Tibial nerve (tissue), 4 donors: ENCODE measurements around the gene GALNT18. TPM values are rescaled to one million over a fixed set of nuclear protein-coding genes. Genes with fewer than 3 reads are reported as not detected.
"Not testable (repeated sequence)": the region's sequence is repeated elsewhere in the genome, so short reads cannot be mapped to it uniquely, and the experiment has no call there.

Experiments used
- DNase-seq, 2 donors: peaks; one replicate each; pipeline ENCODE4 v3.0.0-alpha.2; 2019; ENCODE audit warnings: low spot score in 2 of 2
- H3K27ac ChIP-seq, 4 donors: fragments of 200-600 bp; sonication (generic) in 3 of 4; one replicate each; pipeline ENCODE4 v1.5.1; 2017 to 2019; ENCODE audit warnings: mild to moderate bottlenecking in 1 of 4
- H3K27me3 ChIP-seq, 2 donors: fragments of 200-600 bp; sonication (generic) in 1 of 2; one replicate each; pipeline versions ENCODE4 v1.5.1 to v1.6.0; 2017 to 2019
- H3K36me3 ChIP-seq, 3 donors: fragments of 200-600 bp; sonication (generic); one replicate each; pipeline ENCODE4 v1.5.1; 2018 to 2019
- H3K4me1 ChIP-seq, 4 donors: fragments of 200-600 bp; sonication (generic) in 3 of 4; one replicate each; pipeline ENCODE4 v1.5.1; 2017 to 2019
- H3K4me3 ChIP-seq, 4 donors: fragments of 200-600 bp; sonication (generic) in 3 of 4; one replicate each; pipeline ENCODE4 v1.5.1; 2017 to 2019; ENCODE audit warnings: mild to moderate bottlenecking in 1 of 4, moderate library complexity in 1 of 4
- H3K9me3 ChIP-seq, 4 donors: fragments of 200-600 bp; sonication (generic) in 3 of 4; one replicate each; pipeline ENCODE4 v1.5.1; 2017 to 2019
- EP300 ChIP-seq, 2 donors: sonication (generic); formaldehyde crosslinking; IDR thresholded peaks; one replicate each; pipeline ENCODE4 v1.6.1; 2017; ENCODE audit warnings: antibody characterized with exemption in 2 of 2, mild to moderate bottlenecking in 1 of 2
- POLR2A ChIP-seq, 2 donors: fragments of 450-650 bp; IDR thresholded peaks; one replicate each; pipeline ENCODE4 v1.6.1; 2017; ENCODE audit warnings: antibody characterized with exemption in 2 of 2, mild to moderate bottlenecking in 2 of 2, moderate library complexity in 2 of 2
- WGBS, 2 donors: methylation state at CpG; one replicate each; pipeline ENCODE4 v1.1.5; 2018; 5-methylcytosine and 5-hydroxymethylcytosine counted together
- total RNA-seq, 4 donors: library from RNA; depleted of rRNA; stranded (reverse); fragments of >200 nt; gene quantifications; one replicate each; pipeline ENCODE4 v1.1.0, GENCODE V29; 2016
- TF ChIP-seq, protein P1 (sequence below), 5 experiments: fragments of 200-600 bp in 3 of 5; fragments of 450-650 bp in 2 of 5; sonication (generic) in 3 of 5; IDR thresholded peaks; one replicate each; pipeline ENCODE4 v1.5.1; 2016 to 2019; ENCODE audit warnings: antibody characterized with exemption in 5 of 5, mild to moderate bottlenecking in 3 of 5, moderate library complexity in 2 of 5

The GALNT18 gene
- total RNA-seq, 4 donors from 2014 or later = 11.3 to 32.4 (median 23.9) TPM

- no peaks in the 10 kb centered on the region for H3K27me3 ChIP-seq
- TF ChIP-seq, protein P1, sequence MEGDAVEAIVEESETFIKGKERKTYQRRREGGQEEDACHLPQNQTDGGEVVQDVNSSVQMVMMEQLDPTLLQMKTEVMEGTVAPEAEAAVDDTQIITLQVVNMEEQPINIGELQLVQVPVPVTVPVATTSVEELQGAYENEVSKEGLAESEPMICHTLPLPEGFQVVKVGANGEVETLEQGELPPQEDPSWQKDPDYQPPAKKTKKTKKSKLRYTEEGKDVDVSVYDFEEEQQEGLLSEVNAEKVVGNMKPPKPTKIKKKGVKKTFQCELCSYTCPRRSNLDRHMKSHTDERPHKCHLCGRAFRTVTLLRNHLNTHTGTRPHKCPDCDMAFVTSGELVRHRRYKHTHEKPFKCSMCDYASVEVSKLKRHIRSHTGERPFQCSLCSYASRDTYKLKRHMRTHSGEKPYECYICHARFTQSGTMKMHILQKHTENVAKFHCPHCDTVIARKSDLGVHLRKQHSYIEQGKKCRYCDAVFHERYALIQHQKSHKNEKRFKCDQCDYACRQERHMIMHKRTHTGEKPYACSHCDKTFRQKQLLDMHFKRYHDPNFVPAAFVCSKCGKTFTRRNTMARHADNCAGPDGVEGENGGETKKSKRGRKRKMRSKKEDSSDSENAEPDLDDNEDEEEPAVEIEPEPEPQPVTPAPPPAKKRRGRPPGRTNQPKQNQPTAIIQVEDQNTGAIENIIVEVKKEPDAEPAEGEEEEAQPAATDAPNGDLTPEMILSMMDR (IDR thresholded peaks at IDR 0.05) = no peak
- TF ChIP-seq EP300 (IDR thresholded peaks at IDR 0.05) (no peak), POLR2A (IDR thresholded peaks at IDR 0.05) (no peak)
- no peaks in the 10 kb centered on the region for H3K36me3 ChIP-seq
- peaks cover 0 to 8% (median 0%) of the 10 kb centered on the region in 4 donors for H3K4me1 ChIP-seq
- no peak for DNase-seq
- H3K4me3 ChIP-seq = no peak overlapping the region
- no peaks in the 10 kb centered on the region for H3K9me3 ChIP-seq
- 91 to 95% methylated on average over 2 to 3 of the region's 3 CpGs for WGBS, 2 donors
- H3K27ac ChIP-seq = no peak overlapping the region
These were observed 172.5 kb downstream of the GALNT18 start for GRCh38 chr11:11449327-11449726.

DNA sequence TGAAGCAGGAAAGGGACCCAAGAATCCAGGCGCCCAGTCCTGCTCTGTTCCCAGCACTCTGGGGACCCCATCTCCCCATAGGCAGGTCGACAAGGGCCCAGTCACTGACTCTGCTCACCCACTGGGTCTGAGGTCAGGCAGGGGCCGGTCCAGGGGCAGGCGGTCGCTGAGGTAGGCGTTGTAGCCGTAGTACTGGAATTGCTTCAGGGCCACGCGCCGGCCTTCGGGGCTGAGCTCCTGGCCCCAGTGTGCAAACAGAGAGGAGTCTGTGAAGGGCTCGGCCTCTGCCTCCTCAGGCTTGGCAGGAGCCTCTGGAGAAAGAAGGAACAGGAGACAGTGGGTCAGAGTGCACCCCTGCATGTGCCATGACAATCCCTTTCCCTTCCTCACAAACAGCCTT lies 173.2 kb downstream of the GALNT18 start:
- no peak for TF ChIP-seq POLR2A (IDR thresholded peaks at IDR 0.05)
- TF ChIP-seq, protein P1 (IDR thresholded peaks at IDR 0.05) = no peak
- TF ChIP-seq EP300 (IDR thresholded peaks at IDR 0.05) = no peak
- Histone ChIP-seq H3K4me1 (peaks cover 0 to 10% (median 0%) of the 10 kb centered on the region in 4 donors), H3K27ac (no peak overlapping the region)

DNA sequence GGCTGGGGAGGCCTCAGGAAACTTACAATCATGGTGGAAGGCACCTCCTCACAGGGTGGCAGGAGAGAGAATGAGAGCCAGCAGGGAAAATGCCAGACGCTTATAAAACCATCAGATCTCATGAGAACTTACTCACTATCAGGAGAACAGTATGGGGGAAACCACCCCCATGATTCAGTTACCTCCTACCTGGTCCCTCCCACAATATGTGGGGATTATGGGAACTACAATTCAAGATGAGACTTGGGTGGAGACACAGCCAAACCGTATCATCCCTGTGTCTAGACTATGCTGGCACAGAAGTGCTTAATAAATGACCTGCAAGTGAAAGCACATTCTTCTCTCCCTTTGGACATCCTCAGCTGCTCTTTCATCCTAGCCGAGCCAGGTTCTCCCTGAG lies 174.2 kb downstream of the GALNT18 start:
- H3K4me3 ChIP-seq, DNase-seq, H3K4me1 ChIP-seq, H3K9me3 ChIP-seq, H3K36me3 ChIP-seq, H3K27ac ChIP-seq, H3K27me3 ChIP-seq: not testable (repeated sequence)
- 91% methylated on average over 3 of the region's 3 CpGs for WGBS, 2 donors

More for the DNA sequence above, 173.2 kb downstream of the GALNT18 start:
- 50 to 83% methylated on average over 7 to 12 of the region's 12 CpGs for WGBS, 2 donors
- Histone ChIP-seq H3K9me3 (no peaks in the 10 kb centered on the region), H3K27me3 (no peaks in the 10 kb centered on the region), H3K36me3 (no peaks in the 10 kb centered on the region), H3K4me3 (no peak overlapping the region)
- DNase-seq = no peak

GRCh38 chr11:11446967-11447366 lies 174.8 kb downstream of the GALNT18 start:
- Histone ChIP-seq H3K4me1 (peaks cover 0 to 10% (median 0%) of the 10 kb centered on the region in 4 donors), H3K27me3 (no peaks in the 10 kb centered on the region)
- DNase-seq = no peak

DNA sequence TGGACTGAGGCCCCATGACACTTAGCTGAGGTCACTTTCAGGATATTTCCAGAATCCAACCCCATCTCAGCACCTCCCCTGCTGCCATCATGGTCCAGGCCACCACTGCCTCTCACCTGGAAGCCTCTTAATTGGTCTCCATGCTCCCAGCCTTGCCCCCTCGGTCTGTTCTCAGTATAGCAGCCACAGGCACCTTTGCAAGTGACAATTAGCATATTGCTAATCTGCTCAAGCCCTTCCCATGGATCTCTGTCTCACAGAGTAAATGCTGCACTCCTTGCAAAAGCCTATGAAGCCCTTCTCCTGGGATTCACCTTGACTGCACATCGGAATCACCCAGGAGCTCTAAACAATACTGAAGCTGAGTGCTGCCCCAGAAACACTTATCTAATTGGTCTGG lies 175.2 kb downstream of the GALNT18 start:
- Histone ChIP-seq H3K4me1 (peaks cover 0 to 10% (median 0%) of the 10 kb centered on the region in 4 donors), H3K9me3 (no peaks in the 10 kb centered on the region), H3K27ac (no peak overlapping the region), H3K36me3 (no peaks in the 10 kb centered on the region), H3K27me3 (no peaks in the 10 kb centered on the region), H3K4me3 (no peak overlapping the region)
- no peak for DNase-seq
- WGBS, 2 donors = 81 to 86% methylated on average over 2 of the region's 2 CpGs
- TF ChIP-seq, protein P1 (IDR thresholded peaks at IDR 0.05) = no peak
- TF ChIP-seq POLR2A (IDR thresholded peaks at IDR 0.05) (no peak), EP300 (IDR thresholded peaks at IDR 0.05) (no peak)

More at GRCh38 chr11:11446967-11447366, 174.8 kb downstream of the GALNT18 start:
- TF ChIP-seq, protein P1 (IDR thresholded peaks at IDR 0.05) = no peak
- TF ChIP-seq POLR2A (IDR thresholded peaks at IDR 0.05) (no peak), EP300 (IDR thresholded peaks at IDR 0.05) (no peak)
- H3K36me3 ChIP-seq = no peaks in the 10 kb centered on the region
- no peaks in the 10 kb centered on the region for H3K9me3 ChIP-seq
- 80 to 86% methylated on average over 6 of the region's 6 CpGs for WGBS, 2 donors
- no peak overlapping the region for H3K27ac ChIP-seq
- H3K4me3 ChIP-seq = no peak overlapping the region
